Measurements from ENCODE around the gene CHMP1B.
A peak's percentile ranks its signal among the peaks of the same experiment; 100 is the strongest.
"Not testable (repeated sequence)": the region's sequence is repeated elsewhere in the genome, so short reads cannot be mapped to it uniquely, and the experiment has no call there.

CHMP1B gene

DNA sequence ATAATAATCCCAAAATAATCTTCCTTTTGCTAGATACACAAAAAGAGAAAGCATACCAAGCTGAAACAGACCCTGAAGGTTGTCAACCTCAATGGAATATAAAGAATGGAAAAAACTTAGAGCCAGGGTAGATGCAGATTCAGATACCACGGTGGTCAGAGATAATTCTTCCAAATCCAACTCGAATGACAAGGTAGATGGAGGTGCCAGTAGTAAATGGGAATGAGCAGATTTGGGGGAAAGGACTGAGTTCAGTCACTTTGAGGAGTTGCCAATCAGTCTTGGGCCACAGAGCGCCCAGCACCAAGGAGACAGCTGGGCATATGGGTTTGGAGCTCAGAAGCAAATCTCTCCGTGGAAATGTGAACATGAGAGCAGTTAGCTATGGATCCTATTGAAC is 3.4 kb upstream of the CHMP1B start:
- DNase-seq (ENCODE audit: extremely low read depth, low read depth) = no peak
- no peak overlapping the region for H3K4me3 ChIP-seq (replicated peaks; ENCODE audit: low read depth, low read length)
- TF ChIP-seq, protein P1, sequence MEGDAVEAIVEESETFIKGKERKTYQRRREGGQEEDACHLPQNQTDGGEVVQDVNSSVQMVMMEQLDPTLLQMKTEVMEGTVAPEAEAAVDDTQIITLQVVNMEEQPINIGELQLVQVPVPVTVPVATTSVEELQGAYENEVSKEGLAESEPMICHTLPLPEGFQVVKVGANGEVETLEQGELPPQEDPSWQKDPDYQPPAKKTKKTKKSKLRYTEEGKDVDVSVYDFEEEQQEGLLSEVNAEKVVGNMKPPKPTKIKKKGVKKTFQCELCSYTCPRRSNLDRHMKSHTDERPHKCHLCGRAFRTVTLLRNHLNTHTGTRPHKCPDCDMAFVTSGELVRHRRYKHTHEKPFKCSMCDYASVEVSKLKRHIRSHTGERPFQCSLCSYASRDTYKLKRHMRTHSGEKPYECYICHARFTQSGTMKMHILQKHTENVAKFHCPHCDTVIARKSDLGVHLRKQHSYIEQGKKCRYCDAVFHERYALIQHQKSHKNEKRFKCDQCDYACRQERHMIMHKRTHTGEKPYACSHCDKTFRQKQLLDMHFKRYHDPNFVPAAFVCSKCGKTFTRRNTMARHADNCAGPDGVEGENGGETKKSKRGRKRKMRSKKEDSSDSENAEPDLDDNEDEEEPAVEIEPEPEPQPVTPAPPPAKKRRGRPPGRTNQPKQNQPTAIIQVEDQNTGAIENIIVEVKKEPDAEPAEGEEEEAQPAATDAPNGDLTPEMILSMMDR (IDR thresholded peaks at IDR 0.05; ENCODE audit: low read depth, low read length, missing control alignments) = no peak

GRCh38 chr18:11849279-11849678 is 1.9 kb upstream of the CHMP1B start:
- no peak overlapping the region for H3K4me3 ChIP-seq (replicated peaks; ENCODE audit: low read depth, low read length)
- TF ChIP-seq, protein P1 (IDR thresholded peaks at IDR 0.05; ENCODE audit: low read depth, low read length, missing control alignments) = no peak
- no peak for DNase-seq (ENCODE audit: extremely low read depth, low read depth)

DNA sequence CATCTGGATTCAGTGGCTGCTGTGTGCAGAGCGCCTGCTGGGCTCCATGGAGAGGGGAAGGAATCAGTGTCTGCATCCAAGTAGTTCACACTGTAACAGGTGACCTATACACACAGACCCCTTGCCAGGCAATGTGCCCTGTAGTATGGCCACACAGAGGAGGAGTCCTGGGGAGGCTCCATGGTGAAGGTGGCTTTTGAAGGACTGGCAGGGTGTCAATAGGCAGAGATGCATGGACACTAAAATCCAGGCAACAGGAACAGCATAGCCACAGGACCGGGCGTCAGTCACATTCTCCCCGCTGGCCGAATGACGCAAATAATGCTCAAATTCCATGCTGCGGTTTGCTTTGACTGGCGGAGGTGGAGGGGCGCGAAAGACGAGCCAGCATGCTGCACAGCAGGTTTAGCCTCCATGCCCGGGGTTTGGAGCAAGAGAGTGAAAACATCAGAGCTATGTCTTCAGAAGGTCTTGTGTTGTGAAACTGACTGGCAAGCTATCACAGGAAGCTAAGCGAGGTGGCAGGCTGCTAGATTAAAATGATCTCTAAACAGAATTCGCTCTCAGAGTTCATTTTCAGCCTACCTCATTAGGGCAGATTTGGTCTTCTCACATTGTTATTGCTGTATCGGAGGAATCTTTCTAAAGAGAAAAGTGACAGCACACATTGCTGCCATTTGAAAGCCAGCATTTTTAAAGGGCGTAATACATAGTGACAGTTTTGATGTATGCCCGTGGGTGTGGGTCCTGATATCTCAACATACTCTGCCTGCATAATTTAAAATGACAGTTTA is 1.2 kb upstream of the CHMP1B start:
- peak overlapping the region; percentile 76 for H3K4me3 ChIP-seq (replicated peaks; ENCODE audit: low read depth, low read length)
- TF ChIP-seq, protein P1 (IDR thresholded peaks at IDR 0.05; ENCODE audit: low read depth, low read length, missing control alignments) = no peak
- DNase-seq (ENCODE audit: extremely low read depth, low read depth) = peak; percentile 67

DNA sequence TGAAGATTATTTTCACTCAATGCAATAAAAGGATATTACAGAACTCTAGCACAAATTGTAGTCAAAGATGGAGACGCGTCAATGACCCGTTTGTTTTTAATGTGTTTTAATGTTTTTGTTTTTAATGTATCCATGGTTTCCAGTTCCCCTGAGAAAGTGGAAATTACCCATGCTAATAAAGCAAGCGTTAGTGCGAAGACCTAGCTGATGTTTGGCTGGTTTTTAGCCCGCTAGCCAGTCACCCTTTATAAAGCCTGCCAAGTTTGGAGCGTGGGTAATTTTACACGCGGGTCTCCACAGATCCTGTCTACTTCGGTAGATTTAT is 430 bp upstream of the CHMP1B start:
- TF ChIP-seq, protein P1 (IDR thresholded peaks at IDR 0.05; ENCODE audit: low read depth, low read length, missing control alignments) = no peak
- H3K4me3 ChIP-seq (replicated peaks; ENCODE audit: low read depth, low read length) = peak overlapping the region; percentile 76

GRCh38 chr18:11851806-11852337 is 659 bp downstream of the CHMP1B start:
- DNase-seq (ENCODE audit: extremely low read depth, low read depth) = no peak
- peak overlapping the region; percentile 76 for H3K4me3 ChIP-seq (replicated peaks; ENCODE audit: low read depth, low read length)

More for the DNA sequence above, 430 bp upstream of the CHMP1B start:
- DNase-seq (ENCODE audit: extremely low read depth, low read depth) = no peak

GRCh38 chr18:11854554-11854953 is 3.3 kb downstream of the CHMP1B start:
- H3K4me3 ChIP-seq (replicated peaks; ENCODE audit: low read depth, low read length); DNase-seq (ENCODE audit: extremely low read depth, low read depth): not testable (repeated sequence)

More at GRCh38 chr18:11851806-11852337, 659 bp downstream of the CHMP1B start:
- TF ChIP-seq, protein P1 (IDR thresholded peaks at IDR 0.05; ENCODE audit: low read depth, low read length, missing control alignments) = no peak

DNA sequence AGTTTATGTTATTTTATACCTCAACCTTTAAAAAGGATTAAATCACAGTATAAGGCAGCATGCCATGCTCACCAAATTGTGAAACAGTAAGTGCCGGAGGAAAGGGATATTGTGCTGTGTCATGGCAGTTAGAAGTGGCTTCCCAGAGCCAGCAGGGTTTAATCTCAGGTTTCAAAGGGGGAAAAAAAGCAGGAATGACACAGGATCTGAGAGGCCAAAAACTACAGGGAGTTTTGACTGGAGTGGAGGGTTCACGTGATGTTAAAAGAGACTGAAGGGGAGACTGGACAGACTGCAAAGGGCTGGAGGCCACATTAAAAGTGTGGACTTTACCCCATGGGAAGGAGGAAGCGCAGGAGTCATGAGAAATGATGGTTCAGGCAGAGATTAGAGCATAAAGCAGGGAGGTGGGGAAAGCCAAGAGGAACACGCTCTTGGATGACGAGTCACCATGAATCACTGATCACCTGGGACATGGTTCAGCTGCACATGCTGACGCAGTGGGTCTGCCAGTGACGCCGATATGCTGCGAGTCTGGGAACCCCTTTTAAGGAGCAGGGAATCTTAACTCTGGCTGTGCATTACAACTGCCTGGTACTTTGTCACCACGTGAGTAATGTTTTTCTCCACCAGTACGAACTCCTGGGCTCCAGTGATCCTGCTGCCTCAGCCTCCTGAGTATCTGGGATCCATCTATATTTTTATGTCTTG is 6.1 kb downstream of the CHMP1B start:
- peak overlapping the region; percentile 18 for H3K4me3 ChIP-seq (replicated peaks; ENCODE audit: low read depth, low read length)
- TF ChIP-seq, protein P1 (IDR thresholded peaks at IDR 0.05; ENCODE audit: low read depth, low read length, missing control alignments) = no peak
- peak; percentile 92 for DNase-seq (ENCODE audit: extremely low read depth, low read depth)
